CD4-positive, alpha-beta T cell treated with Interleukin-6 for 4 hours (primary cell): ENCODE data around the gene USO1.
A peak's percentile ranks its signal among the peaks of the same experiment; 100 is the strongest.

ENCODE experiments used
- DNase-seq: peaks from one replicate; pipeline ENCODE4 v3.0.0-alpha.2; 2020; ENCODE audit warnings: mixed read lengths

USO1 gene

DNA sequence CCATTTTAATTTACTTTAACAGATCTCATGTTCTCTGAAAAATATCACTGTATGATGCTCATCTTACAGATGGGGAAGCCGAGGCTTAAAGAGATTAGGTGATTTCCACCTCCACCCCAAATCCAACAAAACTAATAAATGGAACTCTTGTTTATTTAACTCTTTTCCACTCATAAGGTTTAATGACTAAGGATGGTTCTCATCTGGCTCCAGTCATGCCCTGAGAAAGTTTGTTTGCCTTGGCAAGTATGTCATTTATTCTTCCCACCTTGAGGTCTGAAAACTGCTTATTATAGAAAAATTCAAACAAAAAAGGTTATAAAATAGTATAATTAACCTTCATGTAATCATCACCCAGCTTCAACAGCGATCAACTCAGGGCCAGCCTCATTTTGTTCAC is 121.6 kb downstream of the USO1 start:
- no peak for DNase-seq

- peak; percentile 26 for DNase-seq
Measured at GRCh38 chr4:75848171-75848760, 123.9 kb downstream of the USO1 start.

DNA sequence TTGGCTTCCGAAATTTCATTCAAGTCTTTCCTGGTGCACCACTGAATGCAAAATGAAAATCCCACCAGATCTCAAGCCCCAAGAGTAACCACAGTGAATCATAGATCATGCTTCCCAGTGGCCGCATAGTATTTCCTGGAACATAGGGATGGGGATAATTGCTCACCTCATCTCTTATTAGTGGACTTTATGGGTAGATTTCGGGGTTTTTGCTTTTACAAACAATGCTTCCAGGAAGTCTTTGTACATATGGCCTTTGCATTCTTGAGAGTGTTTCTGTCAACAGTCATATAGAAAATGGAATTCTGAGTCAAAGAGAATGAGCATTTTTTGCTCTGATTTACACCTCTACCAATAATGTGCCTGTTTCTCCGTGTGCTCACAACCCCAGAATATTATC is 124.5 kb downstream of the USO1 start:
- no peak for DNase-seq

DNA sequence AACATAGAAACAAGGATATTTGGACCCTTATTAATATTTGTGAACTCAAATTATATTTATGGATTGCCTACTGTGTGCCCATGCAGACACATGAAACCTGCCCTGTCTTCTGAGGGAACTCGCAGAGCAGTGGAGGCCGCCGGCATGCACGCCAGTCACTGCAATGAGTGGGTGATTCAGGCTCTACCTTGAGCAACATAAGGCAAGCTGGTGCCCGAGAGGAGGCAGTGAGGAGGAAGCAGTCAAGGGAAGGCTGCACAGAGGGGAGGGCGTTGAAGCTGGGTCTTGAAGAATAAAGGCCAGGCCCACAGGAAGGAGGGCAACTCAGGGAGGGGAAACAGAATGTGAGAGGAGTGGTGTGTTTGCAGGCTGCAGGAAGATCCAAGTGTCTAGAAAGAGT is 125.1 kb downstream of the USO1 start:
- no peak for DNase-seq

GRCh38 chr4:75858721-75859120 is 134.3 kb downstream of the USO1 start:
- no peak for DNase-seq

- no peak for DNase-seq
Measured at GRCh38 chr4:75860606-75861005, 136.2 kb downstream of the USO1 start.
